Superior temporal gyrus (tissue), 1 donor: ENCODE data around the gene PCDHGA8.
A peak's percentile ranks its signal among the peaks of the same experiment; 100 is the strongest.
"Not testable (repeated sequence)": the region's sequence is repeated elsewhere in the genome, so short reads cannot be mapped to it uniquely, and the experiment has no call there.

ENCODE experiments used
- DNase-seq: peaks from one replicate; pipeline ENCODE4 v3.0.0-alpha.2; 2016; ENCODE audit errors: extremely low spot score

Gene PCDHGA8

GRCh38 chr5:141392429-141393198 is at the start of gene PCDHGA8:
Gene PCDHGA8, plus strand, starts transcription at chr5:141392633. Its CDS starts 181 bp downstream, at chr5:141392814.
- DNase-seq: no peak

GRCh38 chr5:141342773-141343172 is 49.7 kb upstream of the PCDHGA8 start:
- DNase-seq: no peak

- DNase-seq: no peak
These were observed 49.0 kb upstream of the PCDHGA8 start, which contains the start of gene PCDHGA3 for GRCh38 chr5:141343242-141343952. Gene PCDHGA3, plus strand, starts transcription at chr5:141343829. Its CDS starts 205 bp downstream, at chr5:141344034.

- no peak for DNase-seq
These were observed 48.4 kb upstream of the PCDHGA8 start for GRCh38 chr5:141343953-141344463.

- no peak for DNase-seq
These were observed 47.1 kb upstream of the PCDHGA8 start for GRCh38 chr5:141345327-141345726.

- not testable (repeated sequence) for DNase-seq
These were observed 46.4 kb upstream of the PCDHGA8 start for GRCh38 chr5:141346017-141346416.

GRCh38 chr5:141349917-141350619 is 42.4 kb upstream of the PCDHGA8 start, which contains the start of gene PCDHGB1:
Gene PCDHGB1, plus strand, starts transcription at chr5:141350099. Its CDS starts 162 bp downstream, at chr5:141350261.
- DNase-seq: peak; percentile 25

GRCh38 chr5:141351591-141351990 is 40.8 kb upstream of the PCDHGA8 start:
- no peak for DNase-seq

- no peak for DNase-seq
These were observed 37.4 kb upstream of the PCDHGA8 start, which contains the start of gene PCDHGA4 for GRCh38 chr5:141354900-141355469. Gene PCDHGA4, plus strand, starts transcription at chr5:141355021. Its CDS starts 87 bp downstream, at chr5:141355108.

- no peak for DNase-seq
These were observed 36.8 kb upstream of the PCDHGA8 start for GRCh38 chr5:141355641-141356040.

GRCh38 chr5:141356133-141356532 is 36.3 kb upstream of the PCDHGA8 start:
- DNase-seq: no peak

- DNase-seq: no peak
These were observed 35.5 kb upstream of the PCDHGA8 start for GRCh38 chr5:141356950-141357349.

- peak; percentile 39 for DNase-seq
These were observed 32.5 kb upstream of the PCDHGA8 start, which contains the start of gene PCDHGB2 for GRCh38 chr5:141359790-141360426. Gene PCDHGB2, plus strand, starts transcription at chr5:141359994. Its CDS starts 142 bp downstream, at chr5:141360136.

- no peak for DNase-seq
These were observed 31.7 kb upstream of the PCDHGA8 start for GRCh38 chr5:141360685-141361084.

- no peak for DNase-seq
These were observed 29.7 kb upstream of the PCDHGA8 start for GRCh38 chr5:141362719-141363118.

- no peak for DNase-seq
These were observed 28.3 kb upstream of the PCDHGA8 start, which contains the start of gene PCDHGA5 for GRCh38 chr5:141363952-141364660. Gene PCDHGA5, plus strand, starts transcription at chr5:141364162. Its CDS starts 169 bp downstream, at chr5:141364331.

GRCh38 chr5:141366016-141366896 is 26.2 kb upstream of the PCDHGA8 start:
- DNase-seq: no peak

GRCh38 chr5:141369994-141370848 is 22.2 kb upstream of the PCDHGA8 start, which contains the start of gene PCDHGB3:
Gene PCDHGB3, plus strand, starts transcription at chr5:141370242. Its CDS starts 153 bp downstream, at chr5:141370395.
- DNase-seq: peak; percentile 13
